SK-N-SH treated with all-trans-retinoic acid at 6 μM for 48 hours (cell line): ENCODE measurements around the gene FAF1.

Experiments used
- ATAC-seq: fragments of 200-7000 bp; cut with Tn5 transposase; 3 replicates; pipeline ENCODE4 v1.9.1; 2020; ENCODE audit warnings: mild to moderate bottlenecking, moderate library complexity
- ARNTL ChIP-seq: fragments of 450-650 bp; formaldehyde crosslinking; IDR thresholded peaks from 2 replicates; pipeline ENCODE4 v1.5.0; 2020; ENCODE audit warnings: low read depth, mild to moderate bottlenecking, moderate library complexity, borderline replicate concordance
- BACH2 ChIP-seq: fragments of 250-450 bp; sonication (Bioruptor Pico); IDR thresholded peaks from 2 replicates; pipeline ENCODE4 v1.9.0; 2021; ENCODE audit warnings: mild to moderate bottlenecking, borderline replicate concordance
- CREB5 ChIP-seq: fragments of 250-450 bp; sonication (Bioruptor Pico); IDR thresholded peaks from 2 replicates; pipeline ENCODE4 v1.5.1; 2020; ENCODE audit warnings: low read depth, mild to moderate bottlenecking, moderate library complexity
- CSDC2 ChIP-seq: fragments of 250-450 bp; sonication (Bioruptor Pico); IDR thresholded peaks from 2 replicates; pipeline ENCODE4 v1.5.0; 2020; ENCODE audit warnings: mild to moderate bottlenecking, moderate library complexity
- CSRNP3 ChIP-seq: fragments of 250-450 bp; sonication (Bioruptor Pico); IDR thresholded peaks from 2 replicates; pipeline ENCODE4 v1.5.1; 2021; ENCODE audit warnings: mild to moderate bottlenecking, moderate library complexity
- ESRRG ChIP-seq: fragments of 250-450 bp; sonication (Bioruptor Pico); IDR thresholded peaks from 2 replicates; pipeline ENCODE4 v1.6.1; 2021; ENCODE audit warnings: mild to moderate bottlenecking
- GLIS3 ChIP-seq: fragments of 250-450 bp; sonication (Bioruptor Pico); IDR thresholded peaks from 2 replicates; pipeline ENCODE4 v1.5.0; 2020; ENCODE audit warnings: mild to moderate bottlenecking, moderate library complexity
- ISL1 ChIP-seq: fragments of 250-450 bp; sonication (Bioruptor Pico); IDR thresholded peaks from 2 replicates; pipeline ENCODE4 v2.1.2; 2022; ENCODE audit warnings: mild to moderate bottlenecking, moderate library complexity
- OSR1 ChIP-seq: fragments of 250-450 bp; sonication (Bioruptor Pico); IDR thresholded peaks from 2 replicates; pipeline ENCODE4 v1.8.0; 2022; ENCODE audit warnings: moderate library complexity, mild to moderate bottlenecking, inconsistent platforms
- PATZ1 ChIP-seq: fragments of 250-450 bp; sonication (Bioruptor Pico); IDR thresholded peaks from 2 replicates; pipeline ENCODE4 v1.8.0; 2020; ENCODE audit warnings: mild to moderate bottlenecking, moderate library complexity, borderline replicate concordance
- POU6F1 ChIP-seq: fragments of 250-450 bp; sonication (Bioruptor Pico); IDR thresholded peaks from 2 replicates; pipeline ENCODE4 v1.8.0; 2021; ENCODE audit warnings: low read depth, mild to moderate bottlenecking, moderate library complexity, borderline replicate concordance
- PPARA ChIP-seq: fragments of 250-450 bp; sonication (Bioruptor Pico); IDR thresholded peaks from 2 replicates; pipeline ENCODE4 v1.5.0; 2020; ENCODE audit warnings: mild to moderate bottlenecking, borderline replicate concordance
- RARB ChIP-seq: fragments of 250-450 bp; sonication (Bioruptor Pico); IDR thresholded peaks from 2 replicates; pipeline ENCODE4 v1.8.0; 2021; ENCODE audit warnings: mild to moderate bottlenecking, moderate library complexity
- SNAI2 ChIP-seq: fragments of 250-450 bp; sonication (Bioruptor Pico); IDR thresholded peaks from 2 replicates; pipeline ENCODE4 v1.5.0; 2020; ENCODE audit warnings: mild to moderate bottlenecking, moderate library complexity
- TCF4 ChIP-seq: fragments of 250-450 bp; sonication (Bioruptor Pico); IDR thresholded peaks from 2 replicates; pipeline ENCODE4 v1.8.0; 2021; ENCODE audit warnings: mild to moderate bottlenecking, moderate library complexity, borderline replicate concordance
- TOX ChIP-seq: fragments of 250-450 bp; sonication (Bioruptor Pico); IDR thresholded peaks from 2 replicates; pipeline ENCODE4 v1.8.0; 2021; ENCODE audit warnings: mild to moderate bottlenecking, moderate library complexity, borderline replicate concordance
- TSHZ2 ChIP-seq: fragments of 250-450 bp; sonication (Bioruptor Pico); IDR thresholded peaks from 2 replicates; pipeline ENCODE4 v1.5.0; 2020; ENCODE audit warnings: mild to moderate bottlenecking, moderate library complexity
- ZC3H10 ChIP-seq: fragments of 250-450 bp; sonication (Bioruptor Pico); IDR thresholded peaks from 2 replicates; pipeline ENCODE4 v1.5.1; 2021; ENCODE audit warnings: mild to moderate bottlenecking, moderate library complexity
- ZFP3 ChIP-seq: fragments of 250-450 bp; sonication (Bioruptor Pico); IDR thresholded peaks from 2 replicates; pipeline ENCODE4 v1.5.0; 2020; ENCODE audit warnings: mild to moderate bottlenecking, moderate library complexity
- ZFP30 ChIP-seq: fragments of 450-650 bp; formaldehyde crosslinking; IDR thresholded peaks from 2 replicates; pipeline ENCODE4 v1.5.0; 2022; ENCODE audit warnings: mild to moderate bottlenecking, moderate library complexity
- ZNF565 ChIP-seq: fragments of 450-650 bp; formaldehyde crosslinking; conservative IDR thresholded peaks from 2 replicates; pipeline ENCODE4 v1.5.0; 2020; ENCODE audit warnings: low read depth, mild to moderate bottlenecking, moderate library complexity
- ZNF70 ChIP-seq: fragments of 450-650 bp; formaldehyde crosslinking; IDR thresholded peaks from 2 replicates; pipeline ENCODE4 v1.5.0; 2020; ENCODE audit warnings: mild to moderate bottlenecking, moderate library complexity
- ZNF8 ChIP-seq: fragments of 450-650 bp; formaldehyde crosslinking; IDR thresholded peaks from 2 replicates; pipeline ENCODE4 v1.5.0; 2020; ENCODE audit warnings: mild to moderate bottlenecking, moderate library complexity

The FAF1 gene

GRCh38 chr1:50973875-50974617 lies 14.0 kb upstream of the FAF1 start:
- no peak for ATAC-seq
- no peak for TF ChIP-seq ARNTL (CRISPR knock-in tag)
- TF ChIP-seq ZNF70, result no peak
- no peak for TF ChIP-seq ZC3H10 (CRISPR knock-in tag)
- no peak for TF ChIP-seq POU6F1 (CRISPR knock-in tag)
- TF ChIP-seq OSR1, result no peak
- no peak for TF ChIP-seq ZFP30
- no peak for TF ChIP-seq PATZ1 (CRISPR knock-in tag)
- TF ChIP-seq BACH2, result no peak
- no peak for TF ChIP-seq PPARA

GRCh38 chr1:50973255-50973654 lies 13.2 kb upstream of the FAF1 start:
- no peak for ATAC-seq
- TF ChIP-seq CSDC2 (CRISPR knock-in tag) (no peak), RARB (CRISPR knock-in tag) (no peak), CREB5 (CRISPR knock-in tag) (no peak), ZFP30 (no peak), ZC3H10 (CRISPR knock-in tag) (no peak), ZNF565 (CRISPR knock-in tag) (no peak), TCF4 (CRISPR knock-in tag) (no peak), SNAI2 (no peak), ARNTL (CRISPR knock-in tag) (no peak), CSRNP3 (CRISPR knock-in tag) (no peak), GLIS3 (CRISPR knock-in tag) (no peak), ISL1 (no peak), ZNF8 (CRISPR knock-in tag) (no peak), PATZ1 (CRISPR knock-in tag) (no peak), ESRRG (CRISPR knock-in tag) (no peak), BACH2 (no peak), TOX (CRISPR knock-in tag) (no peak), POU6F1 (CRISPR knock-in tag) (no peak), PPARA (no peak)

GRCh38 chr1:50972766-50973165 lies 12.7 kb upstream of the FAF1 start:
- TF ChIP-seq TSHZ2 (CRISPR knock-in tag) (no peak), BACH2 (no peak), ZFP30 (no peak), ARNTL (CRISPR knock-in tag) (no peak), CSDC2 (CRISPR knock-in tag) (no peak), POU6F1 (CRISPR knock-in tag) (no peak), GLIS3 (CRISPR knock-in tag) (no peak), ZFP3 (CRISPR knock-in tag) (no peak), TOX (CRISPR knock-in tag) (no peak), ZNF8 (CRISPR knock-in tag) (no peak), PPARA (no peak)
- ATAC-seq, result no peak
